GM12872 (cell line): ENCODE results near the gene POLR2I.

Source experiments
- TF ChIP-seq, protein P1 (sequence below): IDR thresholded peaks from 3 replicates; pipeline ENCODE4 v1.5.1; 2011; ENCODE audit warnings: low read depth, mild to moderate bottlenecking, low read length, moderate library complexity; ENCODE audit not compliant: insufficient read depth

Gene POLR2I

DNA sequence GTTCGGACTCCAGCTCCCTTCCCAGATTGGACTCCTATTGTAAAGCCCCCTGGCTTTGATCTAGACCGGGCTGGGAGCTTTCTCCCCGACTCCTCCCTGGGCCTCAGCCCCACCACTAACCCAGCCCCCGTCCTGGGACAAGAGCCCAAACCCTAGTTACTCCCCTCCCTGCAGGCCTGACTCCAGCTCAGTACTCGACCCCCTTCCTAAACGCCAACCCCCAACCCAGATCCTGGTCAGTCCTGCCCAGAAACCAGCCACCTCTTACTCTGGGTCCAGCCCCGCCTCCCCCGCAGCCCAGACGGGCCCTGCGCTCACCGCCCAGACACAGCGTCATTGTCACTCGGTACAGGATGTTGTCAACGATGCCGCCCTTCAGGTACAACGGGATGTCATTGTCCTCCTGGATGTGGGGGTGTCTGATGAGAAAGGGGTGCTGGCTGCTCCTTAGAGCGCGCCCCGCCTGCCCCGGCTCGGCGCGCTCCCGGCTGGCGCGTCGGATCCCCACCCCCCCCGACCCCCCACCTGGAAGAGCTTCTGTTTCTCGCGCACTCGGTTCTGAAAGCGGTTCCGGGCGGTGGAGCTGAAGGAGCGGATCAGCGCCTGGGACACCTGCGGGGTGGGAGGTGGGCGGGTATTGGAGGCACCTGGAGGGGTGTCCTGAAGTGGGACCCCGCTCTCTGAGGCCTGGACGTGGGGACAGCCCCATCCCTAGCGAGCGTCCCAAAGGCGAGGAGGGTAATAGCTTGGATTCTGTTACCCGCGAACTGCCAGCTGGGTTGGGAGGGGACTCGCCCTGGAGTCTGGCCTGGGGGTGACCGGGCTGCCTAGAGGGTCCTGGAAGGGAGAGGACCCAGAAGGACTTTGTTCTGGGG lies 36.7 kb upstream of the POLR2I start:
- TF ChIP-seq, protein P1, sequence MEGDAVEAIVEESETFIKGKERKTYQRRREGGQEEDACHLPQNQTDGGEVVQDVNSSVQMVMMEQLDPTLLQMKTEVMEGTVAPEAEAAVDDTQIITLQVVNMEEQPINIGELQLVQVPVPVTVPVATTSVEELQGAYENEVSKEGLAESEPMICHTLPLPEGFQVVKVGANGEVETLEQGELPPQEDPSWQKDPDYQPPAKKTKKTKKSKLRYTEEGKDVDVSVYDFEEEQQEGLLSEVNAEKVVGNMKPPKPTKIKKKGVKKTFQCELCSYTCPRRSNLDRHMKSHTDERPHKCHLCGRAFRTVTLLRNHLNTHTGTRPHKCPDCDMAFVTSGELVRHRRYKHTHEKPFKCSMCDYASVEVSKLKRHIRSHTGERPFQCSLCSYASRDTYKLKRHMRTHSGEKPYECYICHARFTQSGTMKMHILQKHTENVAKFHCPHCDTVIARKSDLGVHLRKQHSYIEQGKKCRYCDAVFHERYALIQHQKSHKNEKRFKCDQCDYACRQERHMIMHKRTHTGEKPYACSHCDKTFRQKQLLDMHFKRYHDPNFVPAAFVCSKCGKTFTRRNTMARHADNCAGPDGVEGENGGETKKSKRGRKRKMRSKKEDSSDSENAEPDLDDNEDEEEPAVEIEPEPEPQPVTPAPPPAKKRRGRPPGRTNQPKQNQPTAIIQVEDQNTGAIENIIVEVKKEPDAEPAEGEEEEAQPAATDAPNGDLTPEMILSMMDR, result no peak

DNA sequence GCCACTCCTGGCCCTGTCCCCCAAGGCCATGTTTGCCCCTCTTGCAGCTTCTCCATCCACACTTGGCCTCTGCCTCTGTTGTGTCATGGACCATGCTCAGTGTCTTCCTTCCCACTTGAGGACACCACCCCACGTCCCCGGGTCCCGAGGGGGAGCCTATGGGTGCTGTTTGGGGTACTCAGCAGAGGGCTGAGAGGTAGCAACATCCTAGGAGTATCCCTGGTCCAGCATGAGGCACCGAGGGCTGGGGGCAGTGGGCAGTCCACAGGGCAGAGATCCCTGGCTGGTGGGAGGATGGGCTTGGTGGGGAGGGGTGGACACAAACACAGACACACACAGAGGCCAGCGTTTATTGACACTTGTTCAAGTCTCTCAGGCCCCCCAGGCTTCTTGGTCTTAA lies 35.9 kb upstream of the POLR2I start:
- TF ChIP-seq, protein P1, result no peak

- TF ChIP-seq, protein P1, result no peak
Observed at GRCh38 chr19:36149673-36150406, 35.2 kb upstream of the POLR2I start.

DNA sequence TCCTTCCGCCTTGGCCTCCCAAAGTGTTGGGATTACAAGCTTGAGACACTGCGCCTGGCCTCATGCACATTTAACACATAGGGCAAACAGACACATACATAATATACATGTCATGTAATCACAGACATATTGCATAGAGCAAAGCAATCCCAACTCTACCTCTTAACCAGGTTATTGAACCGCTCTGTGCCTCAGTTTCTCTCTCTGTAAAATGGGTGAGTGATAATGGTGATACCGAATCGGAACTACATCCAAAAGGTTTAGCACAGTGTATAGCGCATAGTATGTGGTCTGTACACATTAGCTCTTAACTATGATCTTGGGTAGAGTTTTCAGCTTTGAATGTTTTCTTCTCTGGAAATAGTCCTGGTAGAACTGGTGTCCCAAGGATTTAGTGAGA lies 29.9 kb upstream of the POLR2I start:
- TF ChIP-seq, protein P1, result no peak

DNA sequence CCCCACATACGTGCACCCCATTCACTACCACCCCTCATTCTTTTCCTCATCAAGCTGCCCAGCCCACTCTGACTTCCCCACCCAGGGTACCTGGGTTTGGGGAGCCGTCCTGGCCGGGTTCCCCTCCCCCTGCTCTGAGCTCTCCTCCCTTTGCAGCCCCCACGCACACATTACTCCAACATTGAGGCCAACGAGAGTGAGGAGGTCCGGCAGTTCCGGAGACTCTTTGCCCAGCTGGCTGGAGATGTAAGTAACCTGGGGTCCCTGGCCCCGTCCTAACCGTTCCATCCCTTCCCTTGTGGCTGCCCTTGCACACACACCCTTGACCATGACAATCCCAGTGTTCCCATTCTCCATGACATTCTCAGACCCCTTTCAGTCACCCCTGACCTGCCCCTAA lies 27.8 kb upstream of the POLR2I start:
- TF ChIP-seq, protein P1, result no peak

- TF ChIP-seq, protein P1, result no peak
Observed at GRCh38 chr19:36142046-36142445, 27.4 kb upstream of the POLR2I start.

- TF ChIP-seq, protein P1, result no peak
Observed at GRCh38 chr19:36141039-36141927, 26.6 kb upstream of the POLR2I start.
